HepG2 (cell line): ENCODE measurements around the gene NEDD4L. TPM values are rescaled to one million over a fixed set of nuclear protein-coding genes. Genes with fewer than 3 reads are reported as not detected.
A peak's percentile ranks its signal among the peaks of the same experiment; 100 is the strongest.

Experiments
- ATAC-seq: fragments of 200-7000 bp; cut with Tn5 transposase; 3 replicates; pipeline ENCODE4 v1.9.1; 2020; ENCODE audit warnings: mild to moderate bottlenecking, moderate library complexity
- BruUV-seq: library from RNA; stranded (reverse); fragments of 400-500 nt; replicated peaks from 2 replicates; lab custom pipeline; 2021; lab: Mats Ljungman, UMichigan
- CTCF ChIA-PET: fragments of 300-600 bp; formaldehyde crosslinking; extraction: SDS; loops from one replicate; lab custom pipeline; 2021; ENCODE audit warnings: low total read pairs, inconsistent platforms, low intra/inter-chr PET ratio; lab: Yijun Ruan, JAX
- POLR2A ChIA-PET: fragments of 350-600 bp; sonication (Branson Sonifier 250); formaldehyde crosslinking; loops from one replicate; lab custom pipeline; 2020; ENCODE audit warnings: antibody characterized with exemption, inconsistent platforms; lab: Yijun Ruan, JAX
- DNase-seq: peaks from one replicate; pipeline ENCODE4 v3.0.0-alpha.2; 2015; ENCODE audit warnings: low spot score
- FAIRE-seq: peaks from 3 replicates; lab custom pipeline; 2011; peaks lifted over from hg19 to GRCh38; lab: Jason Lieb, UNC
- H2AFZ ChIP-seq: one replicate; pipeline ENCODE4 v1.6.1; 2011; ENCODE audit warnings: low read length, inconsistent platforms
- H3K27ac ChIP-seq: fragments of 300-600 bp; 3 replicates; pipeline ENCODE4 v1.8.0; 2011; ENCODE audit warnings: mixed run types, mild to moderate bottlenecking, mixed read lengths, low read length, inconsistent platforms; ENCODE audit not compliant: insufficient read depth; ENCODE audit errors: extremely low read length
- H3K27me3 ChIP-seq, 2 experiments: fragments of 200-600 bp in 1 of 2; 2 replicates in 1 of 2; 3 replicates in 1 of 2; pipeline versions ENCODE4 v1.6.0 to v1.8.0; 2011; ENCODE audit warnings: low read length in 2 of 2, mild to moderate bottlenecking in 2 of 2, moderate library complexity in 2 of 2, inconsistent platforms in 1 of 2; ENCODE audit not compliant: insufficient read depth in 2 of 2, control insufficient read depth in 1 of 2
- H3K36me3 ChIP-seq, 2 experiments: fragments of 200-600 bp in 1 of 2; replicated peaks in 1 of 2; 2 replicates in 1 of 2; 3 replicates in 1 of 2; pipeline versions ENCODE4 v1.5.1 to v1.8.0; 2011; ENCODE audit warnings: low read length in 2 of 2, inconsistent platforms in 1 of 2; ENCODE audit not compliant: insufficient read depth in 2 of 2, control insufficient read depth in 1 of 2
- H3K4me1 ChIP-seq: 2 replicates; pipeline ENCODE4 v1.5.1; 2012; ENCODE audit warnings: low read length, inconsistent platforms; ENCODE audit not compliant: insufficient read depth
- H3K4me2 ChIP-seq: 2 replicates; pipeline ENCODE4 v1.6.0; 2011; ENCODE audit warnings: low read depth, low read length, inconsistent platforms
- H3K4me3 ChIP-seq, 3 experiments: fragments of 200-600 bp in 1 of 3; sonication (generic), shearing (Covaris generic) in 1 of 3; replicated peaks in 1 of 3; 2 replicates each; pipeline ENCODE4 v1.5.1; 2011 to 2016; ENCODE audit warnings: low read length in 3 of 3, inconsistent platforms in 2 of 3, low read depth in 2 of 3, mild to moderate bottlenecking in 2 of 3, control low read depth in 1 of 3, mixed read lengths in 1 of 3; ENCODE audit not compliant: insufficient read depth in 1 of 3
- H3K79me2 ChIP-seq: one replicate; pipeline ENCODE4 v1.6.1; 2011; ENCODE audit warnings: low read length, inconsistent platforms; ENCODE audit not compliant: insufficient read depth
- H3K9ac ChIP-seq: 2 replicates; pipeline ENCODE4 v1.6.0; 2011; ENCODE audit warnings: mild to moderate bottlenecking, low read depth, low read length, inconsistent platforms; ENCODE audit not compliant: insufficient read depth
- H3K9me3 ChIP-seq: 2 replicates; pipeline ENCODE4 v1.5.1; 2012; ENCODE audit warnings: mild to moderate bottlenecking, low read length
- H4K20me1 ChIP-seq: 2 replicates; pipeline ENCODE4 v1.6.0; 2011; ENCODE audit warnings: inconsistent platforms, mild to moderate bottlenecking, low read length, moderate library complexity; ENCODE audit not compliant: insufficient read depth
- DMAP1 ChIP-seq: IDR thresholded peaks from 2 replicates; pipeline ENCODE4 v1.6.1; 2016
- FOSL2 ChIP-seq: sonication (generic); formaldehyde crosslinking; IDR thresholded peaks from 2 replicates; pipeline ENCODE4 v1.4.0; 2020; ENCODE audit warnings: missing genetic modification reagents
- GATAD2A ChIP-seq: IDR thresholded peaks from 2 replicates; pipeline ENCODE4 v1.6.1; 2016
- MAFF ChIP-seq: IDR thresholded peaks from 2 replicates; pipeline ENCODE4 v1.6.1; 2011; ENCODE audit warnings: low read depth, low read length, improper control_type of control experiment
- POGZ ChIP-seq: sonication (generic); formaldehyde crosslinking; IDR thresholded peaks from 2 replicates; pipeline ENCODE4 v1.4.0; 2020; ENCODE audit warnings: mild to moderate bottlenecking, missing genetic modification reagents
- PRPF4 ChIP-seq: fragments of 200-400 bp; formaldehyde crosslinking; IDR thresholded peaks from 2 replicates; pipeline ENCODE4 v1.6.1; 2016; ENCODE audit warnings: low read length, low read depth; ENCODE audit not compliant: poor library complexity, severe bottlenecking
- RCOR2 ChIP-seq: IDR thresholded peaks from 2 replicates; pipeline ENCODE4 v1.6.1; 2016; ENCODE audit warnings: missing biosample characterization, missing genetic modification reagents
- REPIN1 ChIP-seq: sonication (generic); formaldehyde crosslinking; IDR thresholded peaks from 2 replicates; pipeline ENCODE4 v1.8.0; 2022; ENCODE audit warnings: missing genetic modification reagents, low read depth, mild to moderate bottlenecking, borderline replicate concordance
- ZC3H13 ChIP-seq: sonication (generic); formaldehyde crosslinking; IDR thresholded peaks from 2 replicates; pipeline ENCODE4 v1.8.1; 2023; ENCODE audit warnings: mild to moderate bottlenecking, missing genetic modification reagents, moderate library complexity
- ZFP37 ChIP-seq: sonication (generic); formaldehyde crosslinking; IDR thresholded peaks from 2 replicates; pipeline ENCODE4 v1.4.0; 2020; ENCODE audit warnings: missing genetic modification reagents, borderline replicate concordance
- WGBS: methylation state at CpG from one replicate; pipeline ENCODE4 v1.1.6; 2017; ENCODE audit warnings: low lambda C conversion rate; 5-methylcytosine and 5-hydroxymethylcytosine counted together
- in situ Hi-C: cut with HindIII; loops from 2 replicates; pipeline ENCODE4 v1.10.0; 2017; ENCODE audit warnings: low pct_unique_long_range_greater_than_20kb; ENCODE audit not compliant: extremely low pct_ligation_motif_present
- intact Hi-C: fragments of 100-400 bp; cut with micrococcal nuclease; formaldehyde crosslinking; loops from one replicate; pipeline ENCODE4 v1.10.0; 2022; ENCODE audit not compliant: unreplicated experiment
- polyA plus RNA-seq, 8 experiments: library from polyadenylated mRNA; depleted of rRNA in 3 of 8; stranded (reverse) in 7 of 8; unstranded in 1 of 8; fragments of >200 nt; fragmentation: Illumina TruSeq in 4 of 8; extraction: Trizol in 4 of 8; gene quantifications; 2 replicates each; pipeline versions ENCODE4 v1.2.1 to v1.2.3, GENCODE V29; 2011 to 2016; ENCODE audit warnings: low read depth in 4 of 8, missing spikeins in 1 of 8, mixed read lengths in 1 of 8; ENCODE audit not compliant: insufficient read depth in 1 of 8
- total RNA-seq, 5 experiments: library from RNA; depleted of rRNA; stranded (reverse); fragments of >200 nt; fragmentation: Illumina TruSeq; extraction: Trizol; gene quantifications; 2 replicates each; pipeline ENCODE4 v1.2.3, GENCODE V29; 2016; ENCODE audit warnings: low read depth in 1 of 5
- TF ChIP-seq, protein P1 (sequence below): sonication (generic); IDR thresholded peaks from 2 replicates; pipeline ENCODE4 v1.6.1; 2016; ENCODE audit warnings: low read depth, borderline replicate concordance
- TF ChIP-seq, protein P2 (sequence below): sonication (generic); formaldehyde crosslinking; IDR thresholded peaks from 2 replicates; pipeline ENCODE4 v1.5.0; 2020; ENCODE audit warnings: mild to moderate bottlenecking, missing genetic modification reagents, borderline replicate concordance

The NEDD4L gene
- total and polyA plus RNA-seq, 2 of the 13 experiments (the other 11 are each of a cell fraction or from before 2014, with no cell fraction given) = 168 to 390 TPM

DNA sequence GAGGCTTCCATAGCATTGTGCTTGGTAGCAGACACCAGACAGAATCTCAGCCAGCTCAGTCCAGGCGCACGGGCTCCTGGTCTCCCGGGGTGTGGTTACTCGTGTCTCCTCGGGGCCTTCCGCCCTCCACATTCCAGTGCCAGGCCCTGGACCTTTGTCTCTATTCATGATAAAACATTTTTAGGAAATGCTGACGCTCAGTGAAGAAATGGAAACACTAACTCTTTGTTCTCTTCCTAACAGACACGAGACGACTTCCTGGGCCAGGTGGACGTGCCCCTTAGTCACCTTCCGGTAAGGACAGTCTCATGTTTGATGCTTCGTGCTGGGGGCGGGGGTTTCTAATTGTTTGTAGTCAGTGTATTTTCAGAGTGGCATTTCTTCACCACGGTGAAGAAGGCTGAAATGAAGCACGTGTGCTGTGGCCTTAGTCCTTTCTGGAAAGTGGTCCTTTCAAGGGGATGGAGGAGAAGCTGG lies 271.8 kb downstream of the NEDD4L start:
- H3K4me1 ChIP-seq = peaks cover 80% of the 10 kb centered on the region
- peak overlapping the region; percentile 36; the same call in 1 of the 2 replicates for H3K9ac ChIP-seq
- DNase-seq (peak; percentile 93), ATAC-seq (peak; percentile 89), FAIRE-seq (peak; percentile 42)
- no TSS peak for BruUV-seq
- no peak overlapping the region for H3K4me3 ChIP-seq
- WGBS = 8% methylated on average over 11 of the region's 15 CpGs
- H4K20me1 ChIP-seq = no peaks in the 10 kb centered on the region
- H2AFZ ChIP-seq = no peak overlapping the region
- peak overlapping the region; percentile 79 for H3K27ac ChIP-seq
- intact Hi-C loops = loop anchor here (2.0 to 10.0 kb wide), 3 partner anchors 29 to 431 kb away; no protein-coding TSS in a partner anchor
- H3K36me3 ChIP-seq = peaks cover 6 to 26% of the 10 kb centered on the region in 2 experiments; a peak in 4 of 5 replicates
- H3K9me3 ChIP-seq = no peaks in the 10 kb centered on the region
- no peaks in the 10 kb centered on the region; a peak in 1 of 5 replicates for H3K27me3 ChIP-seq
- POLR2A ChIA-PET = interaction anchor here (1.7 to 2.7 kb wide), 3 partner anchors 28 to 94 kb away, joined by 5 to 13 read pairs (median 8); no protein-coding TSS in a partner anchor
- H3K4me2 ChIP-seq = peak overlapping the region; percentile 45; the same call in 1 of the 2 replicates
- in situ Hi-C loops = no loop called here
- CTCF ChIA-PET = no interaction called here
- peaks cover 35% of the 10 kb centered on the region for H3K79me2 ChIP-seq
- TF ChIP-seq DMAP1 (CRISPR knock-in tag) = no peak; the same call in 1 of the 2 replicates
- TF ChIP-seq, protein P1, sequence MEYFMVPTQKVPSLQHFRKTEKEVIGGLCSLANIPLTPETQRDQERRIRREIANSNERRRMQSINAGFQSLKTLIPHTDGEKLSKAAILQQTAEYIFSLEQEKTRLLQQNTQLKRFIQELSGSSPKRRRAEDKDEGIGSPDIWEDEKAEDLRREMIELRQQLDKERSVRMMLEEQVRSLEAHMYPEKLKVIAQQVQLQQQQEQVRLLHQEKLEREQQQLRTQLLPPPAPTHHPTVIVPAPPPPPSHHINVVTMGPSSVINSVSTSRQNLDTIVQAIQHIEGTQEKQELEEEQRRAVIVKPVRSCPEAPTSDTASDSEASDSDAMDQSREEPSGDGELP = 0 out of 2 replicates have a peak, but pooled peaks have one; percentile 18
- no peak for TF ChIP-seq REPIN1 (CRISPR knock-in tag)
- TF ChIP-seq, protein P2, sequence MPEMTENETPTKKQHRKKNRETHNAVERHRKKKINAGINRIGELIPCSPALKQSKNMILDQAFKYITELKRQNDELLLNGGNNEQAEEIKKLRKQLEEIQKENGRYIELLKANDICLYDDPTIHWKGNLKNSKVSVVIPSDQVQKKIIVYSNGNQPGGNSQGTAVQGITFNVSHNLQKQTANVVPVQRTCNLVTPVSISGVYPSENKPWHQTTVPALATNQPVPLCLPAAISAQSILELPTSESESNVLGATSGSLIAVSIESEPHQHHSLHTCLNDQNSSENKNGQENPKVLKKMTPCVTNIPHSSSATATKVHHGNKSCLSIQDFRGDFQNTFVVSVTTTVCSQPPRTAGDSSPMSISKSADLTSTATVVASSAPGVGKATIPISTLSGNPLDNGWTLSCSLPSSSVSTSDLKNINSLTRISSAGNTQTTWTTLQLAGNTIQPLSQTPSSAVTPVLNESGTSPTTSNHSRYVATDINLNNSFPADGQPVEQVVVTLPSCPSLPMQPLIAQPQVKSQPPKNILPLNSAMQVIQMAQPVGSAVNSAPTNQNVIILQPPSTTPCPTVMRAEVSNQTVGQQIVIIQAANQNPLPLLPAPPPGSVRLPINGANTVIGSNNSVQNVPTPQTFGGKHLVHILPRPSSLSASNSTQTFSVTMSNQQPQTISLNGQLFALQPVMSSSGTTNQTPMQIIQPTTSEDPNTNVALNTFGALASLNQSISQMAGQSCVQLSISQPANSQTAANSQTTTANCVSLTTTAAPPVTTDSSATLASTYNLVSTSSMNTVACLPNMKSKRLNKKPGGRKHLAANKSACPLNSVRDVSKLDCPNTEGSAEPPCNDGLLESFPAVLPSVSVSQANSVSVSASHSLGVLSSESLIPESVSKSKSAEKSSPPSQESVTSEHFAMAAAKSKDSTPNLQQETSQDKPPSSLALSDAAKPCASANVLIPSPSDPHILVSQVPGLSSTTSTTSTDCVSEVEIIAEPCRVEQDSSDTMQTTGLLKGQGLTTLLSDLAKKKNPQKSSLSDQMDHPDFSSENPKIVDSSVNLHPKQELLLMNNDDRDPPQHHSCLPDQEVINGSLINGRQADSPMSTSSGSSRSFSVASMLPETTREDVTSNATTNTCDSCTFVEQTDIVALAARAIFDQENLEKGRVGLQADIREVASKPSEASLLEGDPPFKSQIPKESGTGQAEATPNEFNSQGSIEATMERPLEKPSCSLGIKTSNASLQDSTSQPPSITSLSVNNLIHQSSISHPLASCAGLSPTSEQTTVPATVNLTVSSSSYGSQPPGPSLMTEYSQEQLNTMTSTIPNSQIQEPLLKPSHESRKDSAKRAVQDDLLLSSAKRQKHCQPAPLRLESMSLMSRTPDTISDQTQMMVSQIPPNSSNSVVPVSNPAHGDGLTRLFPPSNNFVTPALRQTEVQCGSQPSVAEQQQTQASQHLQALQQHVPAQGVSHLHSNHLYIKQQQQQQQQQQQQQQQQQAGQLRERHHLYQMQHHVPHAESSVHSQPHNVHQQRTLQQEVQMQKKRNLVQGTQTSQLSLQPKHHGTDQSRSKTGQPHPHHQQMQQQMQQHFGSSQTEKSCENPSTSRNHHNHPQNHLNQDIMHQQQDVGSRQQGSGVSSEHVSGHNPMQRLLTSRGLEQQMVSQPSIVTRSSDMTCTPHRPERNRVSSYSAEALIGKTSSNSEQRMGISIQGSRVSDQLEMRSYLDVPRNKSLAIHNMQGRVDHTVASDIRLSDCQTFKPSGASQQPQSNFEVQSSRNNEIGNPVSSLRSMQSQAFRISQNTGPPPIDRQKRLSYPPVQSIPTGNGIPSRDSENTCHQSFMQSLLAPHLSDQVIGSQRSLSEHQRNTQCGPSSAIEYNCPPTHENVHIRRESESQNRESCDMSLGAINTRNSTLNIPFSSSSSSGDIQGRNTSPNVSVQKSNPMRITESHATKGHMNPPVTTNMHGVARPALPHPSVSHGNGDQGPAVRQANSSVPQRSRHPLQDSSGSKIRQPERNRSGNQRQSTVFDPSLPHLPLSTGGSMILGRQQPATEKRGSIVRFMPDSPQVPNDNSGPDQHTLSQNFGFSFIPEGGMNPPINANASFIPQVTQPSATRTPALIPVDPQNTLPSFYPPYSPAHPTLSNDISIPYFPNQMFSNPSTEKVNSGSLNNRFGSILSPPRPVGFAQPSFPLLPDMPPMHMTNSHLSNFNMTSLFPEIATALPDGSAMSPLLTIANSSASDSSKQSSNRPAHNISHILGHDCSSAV = no peak
- peak; percentile 40; the same call in 1 of the 2 replicates for TF ChIP-seq POGZ (CRISPR knock-in tag)
- 0 out of 2 replicates have a peak, but pooled peaks have one; percentile 16 for TF ChIP-seq MAFF
- peak; percentile 77 for TF ChIP-seq GATAD2A
- no peak for TF ChIP-seq ZC3H13
- peak; percentile 92 for TF ChIP-seq FOSL2
- TF ChIP-seq PRPF4 = no peak
- TF ChIP-seq ZFP37 (CRISPR knock-in tag) = no peak
- 0 out of 2 replicates have a peak, but pooled peaks have one; percentile 38 for TF ChIP-seq RCOR2
